Suppressor macrophage (primary cell): ENCODE measurements around the gene MAD1L1.
"Not testable (repeated sequence)": the region's sequence is repeated elsewhere in the genome, so short reads cannot be mapped to it uniquely, and the experiment has no call there.

ENCODE experiments used
- DNase-seq, 4 experiments: peaks; one replicate each; pipeline ENCODE4 v3.0.0-alpha.2; 2020 to 2022

MAD1L1 gene

GRCh38 chr7:2041496-2042367 is 191.0 kb downstream of the MAD1L1 start:
- no peak for DNase-seq

DNA sequence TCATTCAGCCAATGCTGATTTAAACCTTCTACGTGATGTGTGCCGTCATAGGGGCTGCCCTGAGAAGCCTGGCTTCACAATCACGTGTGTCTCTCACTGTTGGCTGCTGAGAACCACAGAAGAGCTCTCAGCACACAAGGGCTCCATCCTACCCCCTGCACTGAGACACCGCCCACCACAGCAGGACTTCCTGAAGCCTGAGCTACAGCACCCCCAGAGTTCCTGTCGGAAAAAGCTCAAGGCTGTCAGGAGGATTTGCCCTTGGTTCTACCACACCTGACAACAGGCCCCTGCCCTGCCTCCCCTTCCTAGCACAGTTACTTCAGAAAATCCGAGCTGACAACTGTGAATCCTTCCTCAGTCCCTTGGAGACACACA is 191.9 kb downstream of the MAD1L1 start:
- peak in 1 of 4 experiments; percentile 24 for DNase-seq

DNA sequence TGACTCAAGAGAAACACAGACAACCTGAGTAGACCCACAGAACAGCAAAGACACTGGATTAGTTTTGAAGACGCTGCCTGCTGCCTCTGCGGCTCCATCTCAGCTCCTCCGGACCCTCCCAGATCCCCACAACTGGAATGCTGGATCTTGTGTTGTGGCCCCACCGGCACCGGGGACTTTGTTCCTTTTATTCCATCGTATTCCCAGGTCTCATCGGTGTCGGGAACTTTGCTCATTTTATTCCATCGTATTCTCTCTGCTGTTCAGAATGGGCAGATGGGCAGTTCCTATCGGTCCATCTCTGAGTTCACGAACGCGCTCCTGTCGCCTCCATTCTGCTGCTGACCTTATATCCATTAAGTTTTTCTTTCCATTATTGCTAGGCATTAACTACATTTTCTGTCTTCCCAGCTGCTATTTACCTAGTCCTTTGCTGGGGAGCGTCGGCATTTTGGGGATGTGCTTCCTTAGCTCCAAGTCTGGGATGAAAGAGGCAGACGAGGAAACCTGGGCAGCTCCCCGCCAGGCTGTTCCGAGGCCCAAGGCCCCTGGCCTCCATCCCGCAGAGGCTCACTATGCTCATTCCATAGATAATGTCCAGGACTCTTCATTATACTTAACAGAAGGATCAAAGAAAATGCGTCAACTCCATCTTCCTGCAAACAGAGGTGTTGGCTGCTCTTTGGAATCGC is 192.4 kb downstream of the MAD1L1 start:
- no peak for DNase-seq

GRCh38 chr7:2038931-2039728 is 193.6 kb downstream of the MAD1L1 start:
- no peak for DNase-seq

DNA sequence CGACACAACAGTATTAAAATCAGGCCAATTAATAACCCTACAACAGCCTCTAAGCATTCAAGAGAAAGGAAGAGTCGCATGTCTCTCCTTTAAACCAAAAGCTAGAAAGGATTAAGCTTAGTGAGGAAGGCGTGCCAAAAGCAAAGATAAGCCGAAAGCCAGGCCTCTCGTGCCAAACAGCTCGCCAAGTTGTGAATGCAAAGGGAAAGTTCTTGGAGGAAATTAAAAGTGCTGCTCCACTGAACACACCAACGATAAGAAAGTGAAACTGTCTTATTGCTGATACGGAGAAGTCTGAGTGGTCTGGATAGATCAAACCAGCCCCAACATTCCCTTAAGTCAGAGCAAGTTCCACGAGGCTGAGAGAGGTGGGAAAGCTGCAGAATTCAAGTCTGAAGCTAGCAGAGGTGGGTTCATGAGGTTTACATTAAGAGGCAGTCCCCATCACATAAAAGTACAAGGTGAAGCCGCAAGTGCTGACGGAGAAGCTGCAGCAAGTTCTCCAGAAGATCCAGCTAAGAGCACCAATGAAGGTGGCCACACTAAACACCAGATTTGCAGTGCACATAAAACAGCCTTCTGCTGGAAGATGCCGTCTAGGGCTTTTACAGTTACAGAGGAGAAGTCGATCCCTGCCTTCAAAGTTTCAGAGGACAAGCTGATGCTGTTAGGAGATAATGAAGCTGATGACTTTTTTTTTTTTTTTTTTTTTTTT is 194.8 kb downstream of the MAD1L1 start:
- DNase-seq = peak in 3 of 4 experiments; percentile 18 to 51 (median 25)

DNA sequence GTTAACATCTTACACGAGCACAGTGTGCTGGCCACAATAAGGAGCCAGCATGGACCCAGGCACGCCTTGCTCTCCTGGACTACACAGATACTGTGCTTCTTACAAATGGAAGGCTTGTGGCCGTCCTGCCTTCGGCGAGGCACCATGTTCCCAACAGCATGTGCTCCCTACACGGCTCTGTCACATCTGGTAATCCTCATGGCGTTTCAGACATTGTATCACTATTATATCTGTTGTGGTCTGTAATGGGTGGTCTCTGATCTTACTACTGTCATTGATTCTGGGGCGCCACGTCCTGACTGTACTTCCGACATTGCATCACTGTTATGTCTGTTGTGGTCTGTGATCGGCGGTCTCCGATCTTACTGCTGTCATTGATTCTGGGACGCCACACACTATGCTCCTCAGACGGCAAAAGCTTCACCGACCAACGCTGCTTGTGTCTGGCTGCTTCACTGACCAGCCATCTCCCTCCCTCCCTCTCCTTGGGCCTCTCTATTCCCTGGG is 195.4 kb downstream of the MAD1L1 start:
- DNase-seq = no peak

- no peak for DNase-seq
Observed at GRCh38 chr7:2036786-2037185, 196.0 kb downstream of the MAD1L1 start.

- not testable (repeated sequence) for DNase-seq
Observed at GRCh38 chr7:2036201-2036600, 196.5 kb downstream of the MAD1L1 start.

GRCh38 chr7:2034291-2035201 is 198.2 kb downstream of the MAD1L1 start:
- no peak for DNase-seq

DNA sequence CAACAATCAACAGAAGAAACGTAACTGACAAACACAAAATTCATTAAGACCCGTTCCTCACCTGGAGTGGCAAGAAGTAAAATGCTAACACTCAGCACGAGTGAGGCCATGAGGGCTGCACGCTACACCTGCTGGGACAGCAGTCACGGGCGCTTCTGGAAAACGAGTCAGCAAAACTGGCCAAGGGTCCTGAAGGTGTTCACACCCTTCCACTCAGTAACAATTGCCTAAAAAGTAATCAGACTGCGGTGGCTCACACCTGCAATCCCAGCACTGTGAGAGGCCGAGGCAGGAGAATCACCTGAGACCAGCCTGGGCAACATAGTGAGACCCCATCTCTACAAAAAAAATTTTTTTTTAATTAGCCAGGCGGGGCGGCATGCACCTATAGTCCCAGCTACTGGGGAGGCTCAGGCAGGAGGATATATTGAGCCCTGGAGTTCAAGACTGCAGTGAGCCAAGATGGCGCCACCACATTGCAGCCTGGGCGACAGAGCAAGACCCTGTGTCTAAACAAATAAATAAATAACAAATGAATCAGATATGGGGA is 199.1 kb downstream of the MAD1L1 start:
- DNase-seq = no peak

DNA sequence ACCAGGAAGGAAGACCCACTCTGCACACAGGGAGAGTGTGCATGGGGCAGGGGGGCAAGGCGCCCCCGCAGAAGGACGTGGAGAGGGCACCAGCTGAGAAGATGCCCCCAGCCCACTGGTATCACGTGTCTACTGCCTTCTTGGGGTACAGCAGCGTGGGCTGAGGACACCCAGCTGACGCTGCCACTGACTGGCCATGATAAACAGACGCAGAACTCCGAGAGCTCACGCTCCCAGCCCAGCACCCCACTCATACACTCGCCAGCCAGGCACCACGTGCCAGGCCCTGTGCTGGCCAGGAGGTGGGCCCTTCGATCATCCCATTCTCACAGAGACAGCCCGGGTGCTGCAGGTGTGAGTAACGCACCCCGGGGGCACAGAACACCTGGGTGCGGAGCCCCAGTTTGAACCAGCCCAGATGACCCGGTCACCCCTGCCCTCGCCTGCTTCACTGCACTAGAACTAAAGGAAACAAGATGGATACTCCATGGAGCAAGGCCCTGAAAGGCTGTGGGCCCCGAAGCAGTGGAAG is 199.8 kb downstream of the MAD1L1 start:
- DNase-seq = no peak

DNA sequence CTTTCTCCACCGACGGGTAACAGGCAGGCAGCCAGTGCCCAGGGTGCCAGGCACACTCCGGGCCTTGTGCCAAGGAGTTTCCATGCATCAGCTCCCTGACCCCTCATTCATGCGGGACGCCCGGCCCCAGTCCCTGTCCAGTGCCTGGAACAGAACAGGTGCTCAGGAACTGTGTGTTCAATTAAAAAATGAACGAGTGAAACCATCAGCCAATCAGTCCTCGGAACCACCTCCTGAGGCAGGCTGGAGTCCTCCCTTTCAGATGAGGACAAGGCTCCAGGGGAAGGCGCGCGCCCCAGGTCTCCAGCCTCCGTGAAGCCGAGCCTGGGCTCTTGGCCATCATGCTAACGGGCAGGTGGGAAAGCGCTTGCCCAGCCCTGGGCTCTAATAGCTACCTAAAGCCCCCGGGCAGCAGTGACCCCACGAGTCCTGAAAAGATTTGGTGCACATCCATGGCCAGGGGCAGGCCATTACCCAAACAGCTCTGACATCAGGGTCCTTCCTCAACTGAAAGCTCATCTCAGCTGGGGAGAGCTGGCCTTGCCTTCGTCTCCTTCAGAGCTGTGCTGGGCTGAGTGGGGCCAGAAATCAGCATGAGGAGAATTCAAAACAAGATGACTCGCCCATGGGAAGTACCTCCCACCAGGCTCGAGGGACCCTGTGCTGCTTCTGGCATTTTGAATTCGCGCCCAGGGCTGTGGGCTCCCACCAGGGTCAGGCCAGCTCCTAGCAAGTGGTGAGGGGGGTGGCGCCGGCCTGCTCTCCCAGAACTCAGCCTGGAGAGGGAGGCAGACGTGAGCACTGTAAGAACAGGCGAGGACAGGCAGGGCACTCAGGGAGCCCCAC is 200.5 kb downstream of the MAD1L1 start:
- DNase-seq = no peak

DNA sequence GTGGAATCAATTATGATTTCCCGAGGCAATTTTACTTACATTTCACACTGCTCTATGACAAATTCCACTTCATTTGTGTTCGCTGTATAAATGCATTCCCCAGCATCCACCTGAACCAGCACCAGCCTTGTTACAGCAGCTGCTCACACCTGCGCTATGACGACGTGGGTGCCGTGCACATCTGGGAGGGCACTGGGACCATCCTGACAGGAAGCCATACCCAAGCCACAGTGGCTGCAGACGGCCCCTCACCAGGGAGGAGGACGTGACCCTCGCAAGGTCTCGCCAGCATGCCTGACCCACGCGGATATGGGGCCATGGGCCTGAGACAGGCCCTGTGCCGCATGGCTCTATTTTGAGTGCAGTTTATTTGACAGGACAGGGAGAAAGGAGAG is 201.3 kb downstream of the MAD1L1 start:
- no peak for DNase-seq

- DNase-seq = peak in 1 of 4 experiments; percentile 36
Observed at GRCh38 chr7:2030475-2031450, 202.0 kb downstream of the MAD1L1 start.

DNA sequence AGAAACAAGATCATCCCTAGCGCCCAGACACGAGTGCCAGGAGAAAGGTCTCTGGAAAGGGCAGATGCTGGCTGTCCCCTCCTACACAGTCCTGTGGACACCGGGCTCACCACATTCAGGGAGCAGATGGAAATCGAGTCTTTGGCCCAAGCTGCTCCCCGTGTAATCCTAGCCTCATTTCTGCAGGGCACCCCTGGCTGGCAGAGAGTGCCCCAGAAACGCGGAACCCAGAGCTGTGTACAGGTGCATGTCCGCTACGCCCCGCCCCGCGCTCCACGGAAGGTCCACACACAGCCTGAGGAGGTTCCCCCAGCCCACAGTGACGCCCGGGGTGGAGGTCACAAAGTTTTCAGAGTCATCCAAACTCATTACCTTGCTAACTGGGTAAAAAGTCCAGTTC is 202.8 kb downstream of the MAD1L1 start:
- DNase-seq = no peak

- DNase-seq = no peak
Observed at GRCh38 chr7:2029211-2029905, 203.4 kb downstream of the MAD1L1 start.

- no peak for DNase-seq
Observed at GRCh38 chr7:2028733-2029132, 204.0 kb downstream of the MAD1L1 start.

- DNase-seq = no peak
Observed at GRCh38 chr7:2025188-2025587, 207.6 kb downstream of the MAD1L1 start.
